AG04450 (cell line): ENCODE results near the gene MXRA7. TPM values are rescaled to one million over a fixed set of nuclear protein-coding genes. Genes with fewer than 3 reads are reported as not detected.

Experiments
- CTCF ChIA-PET: fragments of 300-600, 350-600 bp; formaldehyde crosslinking; extraction: SDS; loops from one replicate; lab custom pipeline; 2022; ENCODE audit warnings: antibody characterized with exemption, inconsistent platforms; lab: Charles Lee
- POLR2A ChIA-PET: fragments of 350-600 bp; formaldehyde crosslinking; extraction: SDS; loops from one replicate; lab custom pipeline; 2021; ENCODE audit warnings: antibody characterized with exemption, inconsistent platforms; lab: Yijun Ruan, JAX
- DNase-seq: peaks from one replicate; pipeline ENCODE4 v3.0.0-alpha.2; 2011; ENCODE audit warnings: low read depth, low spot score
- H3K27ac ChIP-seq: one replicate; pipeline ENCODE4 v1.5.1; 2012; ENCODE audit warnings: low read depth, low read length, control low read depth
- H3K27me3 ChIP-seq: one replicate; pipeline ENCODE4 v1.6.0; 2012; ENCODE audit warnings: low read length; ENCODE audit not compliant: control insufficient read depth, insufficient read depth
- H3K4me3 ChIP-seq: 2 replicates; pipeline ENCODE4 v1.5.1; 2011; ENCODE audit warnings: mild to moderate bottlenecking, low read depth, low read length, control low read depth
- H3K9me3 ChIP-seq: 2 replicates; pipeline ENCODE4 v1.5.1; 2012; ENCODE audit warnings: low read length; ENCODE audit not compliant: control insufficient read depth, insufficient read depth
- CTCF ChIP-seq: IDR thresholded peaks from 2 replicates; pipeline ENCODE4 v1.5.1; 2011; ENCODE audit warnings: low read depth, low read length, control low read depth, inconsistent platforms
- polyA plus RNA-seq: library from polyadenylated mRNA; depleted of rRNA; stranded (reverse); fragments of >200 nt; gene quantifications from 2 replicates; pipeline ENCODE4 v1.2.3, GENCODE V29; 2011

Gene MXRA7
- polyA plus RNA-seq, 1 experiment = 222 TPM

- H3K9me3 ChIP-seq = no peaks in the 10 kb centered on the region
Observed at GRCh38 chr17:76709077-76709950, 1.5 kb downstream of the MXRA7 start.

DNA sequence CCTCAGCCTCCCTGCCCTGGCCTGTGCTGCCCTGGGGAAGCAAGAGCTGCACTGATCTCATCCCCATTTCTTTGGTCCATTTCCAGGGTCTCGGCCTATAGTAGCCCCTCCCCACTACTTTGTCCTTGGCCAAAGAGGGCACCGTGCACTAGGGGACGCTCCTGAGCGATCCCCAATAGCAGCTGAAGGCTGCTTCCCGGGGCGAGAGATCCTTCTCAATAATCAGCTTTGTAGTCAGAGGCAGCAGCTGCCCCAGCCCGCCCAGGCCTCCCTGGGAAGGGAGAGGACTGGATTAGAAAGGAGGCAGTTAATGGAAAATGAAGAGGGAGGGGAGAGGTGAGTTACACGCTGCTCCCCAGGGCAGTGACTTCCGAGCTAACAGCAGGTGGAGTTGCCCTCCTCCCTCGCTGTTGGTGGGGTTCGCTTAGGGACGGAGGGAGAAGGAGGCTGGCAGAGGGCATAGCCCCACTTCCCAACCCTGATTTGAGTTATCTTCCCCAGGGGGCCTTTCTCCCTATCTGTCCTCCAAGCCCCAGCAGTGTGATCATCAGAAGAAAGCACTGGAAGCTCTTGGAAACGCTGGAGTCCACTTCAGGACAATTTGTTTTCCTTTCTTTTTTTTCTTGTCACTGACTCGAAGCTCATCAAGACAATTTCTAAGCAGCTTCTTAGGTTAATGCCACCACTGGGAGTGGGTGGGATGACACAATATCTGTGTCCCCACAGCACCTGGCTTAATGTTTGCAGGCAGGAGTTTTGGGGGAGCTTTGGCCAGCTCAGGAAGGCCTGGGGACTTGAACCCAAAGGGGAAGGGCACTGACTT, 2.6 kb downstream of the MXRA7 start:
- Histone ChIP-seq H3K27me3 (no peaks in the 10 kb centered on the region), H3K4me3 (peak overlapping the region; percentile 88), H3K27ac (peak overlapping the region; percentile 96), H3K9me3 (no peaks in the 10 kb centered on the region)
- ChIA-PET POLR2A (interaction anchor here (1.1 to 1.5 kb wide), 2 partner anchors 27 to 36 kb away, joined by 3 to 4 read pairs; no protein-coding TSS in a partner anchor), CTCF (interaction anchor here (0.5 to 0.6 kb wide), 2 partner anchors 205 to 242 kb away, joined by 3 to 5 read pairs; no protein-coding TSS in a partner anchor)
- TF ChIP-seq CTCF = no peak; the same call in 1 of the 2 replicates
- DNase-seq = no peak

More at GRCh38 chr17:76709077-76709950, 1.5 kb downstream of the MXRA7 start:
- DNase-seq = peak; percentile 95
- no peak for TF ChIP-seq CTCF
- H3K27me3 ChIP-seq = no peaks in the 10 kb centered on the region
- peak overlapping the region; percentile 88 for H3K4me3 ChIP-seq
- POLR2A ChIA-PET = interaction anchor here (0.5 to 1.5 kb wide), 8 partner anchors 8 to 152 kb away, joined by 3 to 8 read pairs (median 4); no protein-coding TSS in a partner anchor
- H3K27ac ChIP-seq = peak overlapping the region; percentile 96
- CTCF ChIA-PET = interaction anchor here (0.6 to 1.8 kb wide), 5 partner anchors 28 to 207 kb away, joined by 3 to 4 read pairs (median 4); no protein-coding TSS in a partner anchor

DNA sequence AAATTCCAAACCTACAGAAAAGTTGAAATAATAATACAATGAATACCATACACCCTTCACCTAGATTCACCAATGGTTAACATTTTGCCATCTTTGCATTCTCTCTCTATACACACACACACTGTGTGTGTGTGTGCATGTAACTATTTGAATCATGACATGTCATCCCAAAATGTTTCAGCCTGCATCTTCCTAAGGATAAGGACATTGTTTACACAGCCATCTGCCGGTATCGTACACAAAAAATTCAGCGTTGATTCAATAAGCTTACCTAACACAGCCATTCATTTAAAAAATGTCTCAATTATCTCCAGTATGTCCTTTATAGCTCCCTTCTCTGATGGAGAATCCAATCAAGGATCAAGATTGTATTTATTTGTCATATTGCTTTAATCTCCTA, 3.9 kb downstream of the MXRA7 start:
- H3K4me3 ChIP-seq = no peak overlapping the region
- no peaks in the 10 kb centered on the region for H3K9me3 ChIP-seq
- CTCF ChIA-PET = no interaction called here
- TF ChIP-seq CTCF = no peak
- DNase-seq = no peak
- H3K27ac ChIP-seq = no peak overlapping the region
- H3K27me3 ChIP-seq = no peaks in the 10 kb centered on the region
- POLR2A ChIA-PET = interaction anchor here (0.8 kb wide), 1 partner anchor 11 kb away, joined by 4 read pairs; no protein-coding TSS in a partner anchor

DNA sequence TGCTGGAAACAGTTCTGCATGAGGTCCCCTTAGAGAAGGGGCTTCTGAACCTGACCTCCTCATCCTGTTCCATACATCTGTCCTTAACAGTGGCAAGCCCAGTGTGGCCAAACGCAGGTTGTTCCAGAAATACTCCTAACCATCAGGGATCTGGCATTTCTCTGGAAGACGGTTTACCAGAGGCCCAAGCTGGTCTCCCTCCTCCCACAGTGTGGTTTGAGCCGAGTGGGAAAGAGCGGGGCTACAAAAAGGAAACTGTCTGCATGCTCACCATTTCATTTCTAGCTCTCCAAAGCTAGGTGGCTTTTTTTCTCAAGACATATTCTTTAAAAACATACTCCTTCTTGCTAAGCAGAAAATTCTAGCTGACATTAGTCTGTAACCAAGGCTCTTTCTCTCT, 6.0 kb downstream of the MXRA7 start:
- no peak overlapping the region for H3K27ac ChIP-seq
- no peak for TF ChIP-seq CTCF
- CTCF ChIA-PET = interaction anchor here (1.1 to 3.1 kb wide), 3 partner anchors 10 to 23 kb away, joined by 3 to 18 read pairs (median 4); no protein-coding TSS in a partner anchor
- POLR2A ChIA-PET = interaction anchor here (0.6 kb wide), 1 partner anchor 16 kb away, joined by 6 read pairs; no protein-coding TSS in a partner anchor
- no peaks in the 10 kb centered on the region for H3K9me3 ChIP-seq
- no peak for DNase-seq
- H3K4me3 ChIP-seq = no peak overlapping the region
- no peaks in the 10 kb centered on the region for H3K27me3 ChIP-seq
